Lower leg skin (tissue), 4 donors: Measurements from ENCODE around the gene ZC3H10. TPM values are rescaled to one million over a fixed set of nuclear protein-coding genes. Genes with fewer than 3 reads are reported as not detected.
"Not testable (repeated sequence)": the region's sequence is repeated elsewhere in the genome, so short reads cannot be mapped to it uniquely, and the experiment has no call there.

Experiments
- DNase-seq, 2 donors: peaks; one replicate each; pipeline ENCODE4 v3.0.0-alpha.2; 2019; ENCODE audit warnings: low spot score in 2 of 2
- H3K4me3 ChIP-seq: fragments of 200-600 bp; sonication (generic); 2 replicates; pipeline ENCODE4 v1.5.1; 2017; ENCODE audit warnings: mild to moderate bottlenecking, low read depth; ENCODE audit not compliant: poor library complexity, severe bottlenecking
- POLR2A ChIP-seq, 2 donors: fragments of 450-650 bp; IDR thresholded peaks; one replicate each; pipeline ENCODE4 v1.6.1; 2016 to 2017; ENCODE audit warnings: antibody characterized with exemption in 2 of 2, mild to moderate bottlenecking in 1 of 2, moderate library complexity in 1 of 2
- WGBS, 2 donors: methylation state at CpG; one replicate each; pipeline ENCODE4 v1.1.5; 2018; 5-methylcytosine and 5-hydroxymethylcytosine counted together
- intact Hi-C: fragments of 100-400 bp; cut with DNase I; formaldehyde crosslinking; loops from one replicate; pipeline ENCODE4 v1.15.0; 2023; ENCODE audit warnings: low total_unique reads
- total RNA-seq, 4 donors: library from RNA; depleted of rRNA; stranded (reverse); fragments of >200 nt; gene quantifications; one replicate each; pipeline ENCODE4 v1.1.0, GENCODE V29; 2016
- TF ChIP-seq, protein P1 (sequence below), 3 donors: fragments of 450-650 bp; IDR thresholded peaks; one replicate each; pipeline ENCODE4 v1.5.1; 2016; ENCODE audit warnings: antibody characterized with exemption in 3 of 3, mild to moderate bottlenecking in 3 of 3, moderate library complexity in 2 of 3

Gene ZC3H10, protein sequence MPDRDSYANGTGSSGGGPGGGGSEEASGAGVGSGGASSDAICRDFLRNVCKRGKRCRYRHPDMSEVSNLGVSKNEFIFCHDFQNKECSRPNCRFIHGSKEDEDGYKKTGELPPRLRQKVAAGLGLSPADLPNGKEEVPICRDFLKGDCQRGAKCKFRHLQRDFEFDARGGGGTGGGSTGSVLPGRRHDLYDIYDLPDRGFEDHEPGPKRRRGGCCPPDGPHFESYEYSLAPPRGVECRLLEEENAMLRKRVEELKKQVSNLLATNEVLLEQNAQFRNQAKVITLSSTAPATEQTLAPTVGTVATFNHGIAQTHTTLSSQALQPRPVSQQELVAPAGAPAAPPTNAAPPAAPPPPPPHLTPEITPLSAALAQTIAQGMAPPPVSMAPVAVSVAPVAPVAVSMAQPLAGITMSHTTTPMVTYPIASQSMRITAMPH
- 1 to 10 TPM; 3.4 to 4.4 (median 3.7) TPM for total RNA-seq

DNA sequence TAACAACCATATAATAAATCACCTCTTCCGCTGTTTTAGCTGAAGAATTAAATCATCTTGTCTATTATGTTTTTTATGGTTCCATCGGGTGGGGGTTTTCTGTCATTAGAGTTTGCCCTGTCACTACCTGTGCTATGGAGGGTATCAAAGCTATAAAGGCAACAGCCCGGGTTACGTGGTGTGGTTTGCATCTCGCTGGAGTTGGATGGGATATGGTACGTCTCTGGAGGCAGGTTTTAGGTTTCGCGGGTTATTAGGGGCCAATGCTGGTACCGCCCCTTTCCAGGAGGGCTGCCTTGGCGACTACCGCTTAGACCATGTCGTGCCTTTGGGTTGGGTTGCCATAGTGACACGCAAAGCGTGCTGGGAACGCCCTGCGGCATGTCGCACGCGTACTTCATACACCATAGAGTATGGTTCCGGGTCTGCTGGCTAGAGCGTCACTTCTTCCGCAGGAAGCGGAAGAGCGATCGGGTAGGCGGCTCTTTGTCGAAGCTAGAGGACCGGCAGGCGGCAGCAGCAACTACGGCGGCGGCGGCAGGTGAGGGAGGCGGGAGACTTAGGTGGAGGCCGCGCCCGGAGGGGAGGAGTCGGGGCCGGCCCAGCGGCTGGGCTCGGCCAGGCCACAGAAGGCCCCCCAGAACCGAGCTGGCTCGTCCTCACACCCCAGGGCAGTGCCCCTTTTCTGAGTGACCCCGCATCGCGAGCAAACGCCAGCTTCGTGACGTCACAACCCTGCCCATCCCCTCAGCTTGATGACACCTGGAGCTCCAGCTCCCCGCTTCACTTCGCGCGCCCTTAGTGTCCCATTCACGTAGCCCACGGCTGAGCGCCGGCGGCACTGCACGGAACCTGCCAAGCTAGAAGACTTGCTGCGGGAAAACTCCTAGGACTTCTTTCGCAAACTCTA, at the start of gene ZC3H10:
Gene ZC3H10, plus strand, starts transcription at position 489 of the 910 bp plus-strand sequence. CDS start 2,297 bp downstream, outside the sequence.
- intact Hi-C loops = no loop called here
- WGBS, 2 donors = 1% methylated on average over 42 to 52 of the region's 61 CpGs
- H3K4me3 ChIP-seq = peak within 1 kb of the TSS; percentile 57
- TF ChIP-seq, protein P1, sequence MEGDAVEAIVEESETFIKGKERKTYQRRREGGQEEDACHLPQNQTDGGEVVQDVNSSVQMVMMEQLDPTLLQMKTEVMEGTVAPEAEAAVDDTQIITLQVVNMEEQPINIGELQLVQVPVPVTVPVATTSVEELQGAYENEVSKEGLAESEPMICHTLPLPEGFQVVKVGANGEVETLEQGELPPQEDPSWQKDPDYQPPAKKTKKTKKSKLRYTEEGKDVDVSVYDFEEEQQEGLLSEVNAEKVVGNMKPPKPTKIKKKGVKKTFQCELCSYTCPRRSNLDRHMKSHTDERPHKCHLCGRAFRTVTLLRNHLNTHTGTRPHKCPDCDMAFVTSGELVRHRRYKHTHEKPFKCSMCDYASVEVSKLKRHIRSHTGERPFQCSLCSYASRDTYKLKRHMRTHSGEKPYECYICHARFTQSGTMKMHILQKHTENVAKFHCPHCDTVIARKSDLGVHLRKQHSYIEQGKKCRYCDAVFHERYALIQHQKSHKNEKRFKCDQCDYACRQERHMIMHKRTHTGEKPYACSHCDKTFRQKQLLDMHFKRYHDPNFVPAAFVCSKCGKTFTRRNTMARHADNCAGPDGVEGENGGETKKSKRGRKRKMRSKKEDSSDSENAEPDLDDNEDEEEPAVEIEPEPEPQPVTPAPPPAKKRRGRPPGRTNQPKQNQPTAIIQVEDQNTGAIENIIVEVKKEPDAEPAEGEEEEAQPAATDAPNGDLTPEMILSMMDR (IDR thresholded peaks at IDR 0.05) = peak in 1 of 3 donors; percentile 9
- TF ChIP-seq POLR2A (IDR thresholded peaks at IDR 0.05) = peak in 1 of 2 donors; percentile 64
- peak; percentile 99 to 100 for DNase-seq

DNA sequence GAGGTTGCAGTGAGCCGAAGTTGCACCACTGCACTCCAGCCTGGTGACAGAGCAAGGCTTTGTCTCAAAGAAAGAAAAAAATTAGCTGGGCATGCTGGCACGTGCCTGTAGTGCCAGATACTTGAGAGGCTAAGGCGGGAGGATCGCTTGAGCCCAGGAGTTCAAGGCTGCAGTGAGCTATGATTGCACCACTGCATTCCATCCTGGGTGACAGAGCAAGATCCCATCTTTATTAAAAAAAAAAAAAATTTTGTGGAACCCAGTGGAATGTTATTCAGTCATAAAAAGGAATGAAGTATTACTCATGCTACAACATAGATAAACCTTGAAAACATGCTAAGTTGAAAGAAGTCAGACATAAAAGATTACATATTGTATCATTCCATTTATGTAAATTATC, 46.4 kb upstream of the ZC3H10 start:
- H3K4me3 ChIP-seq = no peak overlapping the region
- TF ChIP-seq, protein P1 (IDR thresholded peaks at IDR 0.05) = no peak
- no peak for TF ChIP-seq POLR2A (IDR thresholded peaks at IDR 0.05)
- 64 to 71% methylated on average over 4 of the region's 4 CpGs for WGBS, 2 donors
- no peak for DNase-seq
- intact Hi-C loops = no loop called here

DNA sequence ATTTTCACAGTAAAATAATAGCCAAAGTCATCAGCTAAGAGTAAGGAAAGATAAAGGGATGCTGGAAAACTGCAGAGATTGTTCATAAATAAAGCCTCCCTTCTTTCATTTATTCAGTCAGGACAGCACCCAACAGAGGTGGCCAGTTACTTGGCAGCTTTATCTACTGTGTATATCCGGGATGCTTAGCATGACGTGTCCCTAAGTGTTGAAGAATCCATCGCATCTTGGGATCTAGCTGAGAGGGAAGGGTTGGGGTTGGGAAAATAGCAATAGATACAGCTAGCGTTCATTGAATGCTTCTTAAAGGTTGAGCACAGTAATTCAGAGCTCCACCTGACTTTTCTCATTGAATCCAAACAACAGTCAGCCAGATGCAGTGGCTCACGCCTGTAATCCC, 43.7 kb upstream of the ZC3H10 start:
- intact Hi-C loops = no loop called here
- DNase-seq = no peak
- H3K4me3 ChIP-seq = no peak overlapping the region
- WGBS, 2 donors = 86 to 88% methylated on average over 5 of the region's 5 CpGs
- no peak for TF ChIP-seq POLR2A (IDR thresholded peaks at IDR 0.05)
- TF ChIP-seq, protein P1 (IDR thresholded peaks at IDR 0.05) = no peak

DNA sequence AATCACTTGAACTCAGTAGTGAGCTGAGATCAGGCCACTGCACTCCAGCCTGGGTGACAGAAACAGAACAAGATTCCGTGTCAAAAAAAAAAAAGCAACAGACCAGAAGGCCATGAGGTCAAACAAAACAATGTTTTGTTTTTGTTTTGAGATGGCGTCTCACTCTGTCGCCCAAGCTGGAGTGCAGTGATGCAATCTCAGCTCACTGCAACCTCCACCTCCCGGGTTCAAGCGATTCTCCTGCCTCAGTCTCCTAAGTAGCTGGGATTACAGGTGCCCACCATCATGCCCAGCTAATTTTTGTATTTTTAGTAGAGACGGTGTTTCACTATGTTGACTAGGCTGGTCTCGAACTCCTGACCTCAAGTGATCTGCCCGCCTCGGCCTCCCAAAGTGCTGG, 40.1 kb upstream of the ZC3H10 start:
- WGBS, 2 donors = 83 to 86% methylated on average over 9 of the region's 9 CpGs
- DNase-seq, H3K4me3 ChIP-seq, intact Hi-C loops: not testable (repeated sequence)

DNA sequence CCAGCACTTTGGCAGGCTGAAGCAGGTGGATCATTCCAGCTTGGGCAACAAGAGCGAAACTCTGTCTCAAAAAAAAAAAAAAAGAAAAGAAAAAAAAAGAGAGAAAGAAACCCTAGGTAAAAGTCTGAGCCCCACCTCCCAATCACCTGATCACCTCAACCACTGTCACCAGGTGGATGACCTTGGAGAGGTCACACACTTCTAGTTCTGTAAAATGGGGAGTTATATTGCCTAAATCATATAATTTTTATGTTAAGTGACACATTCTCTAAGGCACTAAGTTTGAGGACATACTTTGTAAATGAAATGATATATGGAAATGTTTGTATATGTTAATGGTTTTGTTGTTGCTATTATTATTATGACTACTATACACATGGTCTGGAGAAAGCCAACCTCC, 39.6 kb upstream of the ZC3H10 start:
- no peak overlapping the region for H3K4me3 ChIP-seq
- 52 to 82% methylated on average over 1 of the region's 1 CpG for WGBS, 2 donors
- DNase-seq = no peak
- intact Hi-C loops = no loop called here
- TF ChIP-seq, protein P1 (IDR thresholded peaks at IDR 0.05) = no peak
- no peak for TF ChIP-seq POLR2A (IDR thresholded peaks at IDR 0.05)
